CD4-positive, alpha-beta T cell treated with Interferon alpha-2 for 1 hour (primary cell): ENCODE results near the gene MYZAP.
"Not testable (repeated sequence)": the region's sequence is repeated elsewhere in the genome, so short reads cannot be mapped to it uniquely, and the experiment has no call there.

ENCODE experiments used
- DNase-seq, 2 donors: peaks; one replicate each; pipeline ENCODE4 v3.0.0-alpha.2; 2020 to 2022

MYZAP gene

DNA sequence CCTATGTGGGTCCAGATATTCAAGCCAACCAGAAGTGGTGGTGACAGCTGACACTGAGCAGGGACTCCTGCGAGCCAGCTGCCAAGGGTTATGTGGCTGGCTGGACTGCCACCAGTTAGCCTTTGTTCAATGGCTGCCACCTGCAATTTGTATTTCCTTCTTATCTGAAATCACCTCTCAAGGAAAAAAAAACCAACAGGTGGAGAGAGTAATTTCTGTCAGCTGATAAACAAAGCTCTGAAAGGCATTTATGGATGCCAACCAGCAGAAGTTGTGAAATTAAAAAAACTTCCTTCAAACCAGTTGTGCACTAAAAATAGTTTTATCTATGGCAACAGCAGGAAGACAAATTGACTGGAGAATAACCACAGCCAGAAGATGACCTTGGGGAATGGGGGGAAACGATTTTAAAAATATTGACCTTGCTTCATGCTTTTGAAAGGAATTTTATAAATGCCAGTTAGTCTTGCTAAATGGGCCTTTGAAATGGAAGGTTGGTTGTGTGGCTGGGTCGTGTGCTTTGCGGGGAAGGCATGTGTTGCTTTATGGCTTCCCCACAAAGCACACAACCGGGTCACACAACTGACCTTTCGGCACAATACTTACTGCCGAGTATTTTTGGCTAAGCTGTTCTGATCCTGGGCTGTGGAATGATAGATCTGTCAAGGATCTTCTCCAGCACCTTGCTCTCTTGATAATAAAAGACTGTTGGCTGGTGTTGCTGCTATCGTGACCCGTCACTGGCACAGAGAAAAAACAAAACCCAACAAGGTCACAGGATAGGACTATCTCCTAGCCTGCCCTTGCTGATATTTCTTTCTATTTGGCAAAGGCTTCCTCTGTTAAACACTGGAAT is 3.5 kb downstream of the MYZAP start:
- no peak for DNase-seq

DNA sequence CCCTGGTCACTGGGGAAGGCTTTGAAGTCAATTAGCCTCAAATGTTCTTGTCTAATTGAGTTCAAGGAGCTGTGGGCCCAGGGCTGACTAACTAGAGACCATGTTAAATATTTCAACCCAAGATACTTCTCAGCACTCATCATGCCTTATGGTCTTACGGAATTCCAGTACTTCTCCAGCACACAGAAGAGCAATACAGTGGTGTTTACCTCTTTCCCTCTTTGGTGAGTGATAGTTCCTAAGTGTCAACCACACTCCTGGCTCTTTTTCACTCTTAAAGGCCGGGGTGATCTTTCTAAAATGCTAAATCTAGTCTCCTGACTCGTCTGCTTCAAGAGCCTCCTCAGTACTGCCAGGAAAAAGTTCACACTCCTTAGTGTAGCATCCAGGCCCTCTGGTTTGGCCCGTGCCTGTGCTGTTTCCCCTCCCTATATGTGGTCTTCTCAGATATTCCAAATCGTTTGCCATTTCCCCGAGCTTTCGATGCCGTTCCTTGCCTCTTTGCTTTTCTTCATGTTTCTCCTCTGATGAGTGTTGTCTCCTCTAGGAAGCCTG is 4.7 kb downstream of the MYZAP start:
- DNase-seq, result no peak

DNA sequence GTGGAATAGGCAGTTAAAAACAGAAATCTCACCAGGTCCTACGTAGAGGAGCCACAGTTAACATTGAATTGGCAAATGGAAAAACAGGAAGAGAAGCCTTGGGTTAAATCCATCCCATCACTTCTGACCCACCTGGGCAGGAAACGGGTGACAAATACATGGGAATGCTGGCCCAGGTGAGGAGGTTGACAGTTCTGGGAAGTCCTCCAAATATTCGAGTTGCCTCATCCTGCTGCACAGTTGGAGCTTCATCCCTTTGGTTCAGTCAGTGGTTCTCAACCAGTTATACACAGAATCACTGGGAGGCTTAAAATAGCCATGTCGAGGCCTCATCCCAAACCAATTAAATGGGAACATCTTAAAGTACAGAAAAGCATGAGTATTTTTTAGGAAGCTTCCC is 5.3 kb downstream of the MYZAP start:
- DNase-seq, result no peak

DNA sequence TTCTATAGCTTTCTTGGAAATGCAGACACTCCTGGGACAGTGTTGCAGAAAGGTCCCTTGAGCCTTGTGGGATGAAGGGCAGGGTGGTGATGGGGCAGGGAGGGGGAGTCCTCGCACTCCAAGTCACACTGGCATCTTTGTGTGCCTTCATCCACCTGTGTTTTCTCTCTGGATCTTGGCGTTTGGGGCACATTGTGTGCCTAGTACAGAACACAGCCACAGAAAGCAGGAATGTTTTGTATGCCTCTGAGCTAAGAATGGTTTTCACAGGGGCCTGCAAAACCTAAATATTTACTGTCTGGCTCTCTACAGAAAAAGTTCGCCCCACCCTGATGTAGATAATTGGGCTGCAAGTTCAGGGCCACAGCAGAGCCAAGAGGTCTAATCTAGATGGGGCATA is 5.7 kb downstream of the MYZAP start:
- no peak for DNase-seq

DNA sequence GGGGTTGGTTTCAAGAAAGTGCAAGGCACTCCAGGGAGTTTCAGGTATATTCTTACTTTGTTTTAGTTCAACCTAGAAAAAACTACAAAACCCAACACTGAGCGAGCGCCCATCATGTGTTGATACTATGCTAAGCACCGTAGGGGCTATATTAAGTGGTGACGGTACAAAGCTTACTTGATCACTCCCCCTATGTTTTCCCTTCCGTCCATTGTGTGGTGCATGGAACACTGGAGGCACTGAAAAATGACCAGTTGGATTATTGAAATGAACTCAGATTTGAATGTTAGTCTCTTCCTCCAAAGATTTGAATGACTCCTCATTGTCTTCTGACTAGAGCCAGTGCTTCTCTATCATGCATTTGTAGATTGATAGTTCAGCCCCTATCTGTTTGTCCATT is 6.6 kb downstream of the MYZAP start:
- DNase-seq, result no peak

DNA sequence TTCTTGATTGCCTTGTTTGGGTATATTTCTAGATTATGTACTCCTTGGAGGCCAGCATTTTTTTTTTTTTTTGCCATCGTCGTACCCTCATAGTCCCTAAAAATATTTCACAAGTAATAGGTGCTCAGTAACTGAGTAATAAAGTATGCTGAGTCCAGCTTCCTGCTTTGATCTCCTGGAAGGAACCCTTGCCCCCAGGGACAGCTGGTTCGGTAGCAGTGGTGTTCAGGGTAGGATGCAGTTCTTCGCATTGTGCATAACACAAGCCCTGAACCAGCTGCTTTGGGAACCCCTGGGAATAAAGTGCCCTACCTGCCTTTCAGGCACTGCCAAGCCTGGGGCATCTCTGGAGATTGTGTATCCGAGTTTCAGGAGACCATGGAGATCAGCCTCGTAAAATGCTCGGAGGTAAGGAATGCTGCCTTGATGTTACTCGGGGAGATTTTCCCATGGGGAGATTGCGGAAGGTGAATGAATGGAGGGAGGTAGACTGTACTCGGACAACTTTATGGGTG is 7.6 kb downstream of the MYZAP start:
- no peak for DNase-seq

DNA sequence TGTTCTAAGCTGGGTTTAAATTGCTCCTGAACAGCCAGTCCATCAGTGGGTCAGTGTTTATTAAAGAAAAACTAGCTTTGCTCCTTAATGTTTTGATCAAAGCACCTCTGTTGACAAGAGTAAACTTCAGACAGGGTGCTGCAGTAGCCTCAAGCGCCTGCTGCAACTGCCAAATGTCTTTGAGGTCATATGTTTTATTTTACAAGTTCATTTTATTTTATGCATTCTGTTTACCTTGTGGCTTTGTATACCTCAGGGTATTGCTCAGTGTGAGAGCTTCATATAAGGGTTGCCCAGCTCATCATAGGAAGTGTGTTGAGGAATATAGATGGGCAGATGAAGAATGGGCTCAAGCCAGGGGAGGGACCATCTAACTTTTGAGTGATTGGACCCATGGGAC is 8.5 kb downstream of the MYZAP start:
- DNase-seq, result no peak

DNA sequence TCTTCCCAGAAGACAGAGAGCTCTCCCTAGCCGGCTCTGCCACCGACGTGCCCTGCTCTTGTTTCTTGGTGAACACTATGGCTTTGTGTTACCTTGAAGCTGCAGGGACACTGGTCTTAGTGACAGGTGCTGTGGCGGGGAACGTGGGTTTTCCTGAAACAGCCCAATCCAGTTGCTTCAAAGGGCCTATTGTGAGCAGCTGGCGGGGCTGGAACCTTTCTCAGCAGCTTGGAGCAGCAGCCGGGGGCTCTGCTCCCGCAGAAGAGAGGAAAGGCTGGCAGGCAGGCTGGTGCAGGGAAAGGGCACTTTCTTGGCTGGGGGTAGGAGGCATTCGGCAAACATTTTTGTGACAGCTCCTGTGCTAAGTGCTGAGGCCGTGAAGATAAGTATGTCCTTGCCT is 12.8 kb downstream of the MYZAP start:
- DNase-seq, result no peak

DNA sequence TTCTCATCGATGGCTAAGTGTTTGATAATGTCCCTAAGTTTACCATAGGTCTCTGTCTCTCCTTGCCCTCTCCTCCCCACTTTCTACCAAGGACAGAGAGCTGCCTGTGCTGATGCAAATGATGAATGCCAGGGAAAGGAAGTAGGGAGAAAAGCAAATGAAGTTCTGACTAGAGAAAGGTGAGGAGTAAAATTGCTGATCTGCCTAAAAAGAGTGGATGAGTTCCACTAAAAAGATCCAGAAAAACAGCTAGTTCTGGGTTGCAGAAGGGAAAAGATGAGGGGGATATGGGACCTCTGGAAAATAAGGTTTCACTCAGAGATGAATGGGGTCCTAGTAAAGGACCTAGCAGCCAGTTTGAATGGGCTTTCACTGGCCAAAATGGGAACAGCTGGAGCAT is 13.8 kb downstream of the MYZAP start:
- no peak for DNase-seq

DNA sequence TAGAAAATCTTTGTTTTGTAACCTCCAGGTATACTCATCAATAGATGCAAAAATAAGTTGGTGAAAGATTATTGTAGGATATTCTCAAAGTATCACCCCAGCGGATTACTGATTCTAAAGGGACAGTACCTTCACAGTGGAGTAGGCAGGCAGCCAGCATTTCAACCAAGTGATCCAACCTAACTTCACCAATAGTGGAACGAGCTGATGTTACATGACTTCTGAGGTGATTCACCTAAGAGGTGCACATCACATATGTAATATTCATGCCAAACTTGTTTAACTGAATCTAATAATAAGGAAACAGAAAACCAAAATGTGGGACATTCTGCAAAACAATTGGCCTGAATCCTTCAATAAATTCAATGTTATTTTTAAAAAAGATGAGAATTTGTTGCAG is 14.3 kb downstream of the MYZAP start:
- DNase-seq, result no peak

DNA sequence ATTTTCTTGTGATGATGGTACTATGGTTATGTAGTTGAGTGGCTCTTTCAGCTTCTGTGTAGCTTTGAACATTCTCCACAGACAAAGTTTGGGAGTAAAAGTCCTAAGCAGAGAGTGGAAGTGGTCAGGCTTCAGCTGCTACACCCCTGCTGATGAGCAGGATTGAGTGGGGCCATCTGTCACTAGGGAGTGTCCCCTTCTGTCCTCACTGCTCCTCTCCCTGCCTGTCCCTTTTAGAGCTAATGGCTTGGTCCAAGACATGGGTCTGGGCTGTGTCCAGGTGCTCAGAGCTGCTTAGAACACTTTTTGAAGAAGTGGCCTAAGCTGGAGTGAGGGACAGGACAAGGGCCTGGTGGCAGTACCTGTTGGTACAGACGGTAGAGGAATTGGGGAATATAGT is 15.1 kb downstream of the MYZAP start:
- DNase-seq, result no peak

DNA sequence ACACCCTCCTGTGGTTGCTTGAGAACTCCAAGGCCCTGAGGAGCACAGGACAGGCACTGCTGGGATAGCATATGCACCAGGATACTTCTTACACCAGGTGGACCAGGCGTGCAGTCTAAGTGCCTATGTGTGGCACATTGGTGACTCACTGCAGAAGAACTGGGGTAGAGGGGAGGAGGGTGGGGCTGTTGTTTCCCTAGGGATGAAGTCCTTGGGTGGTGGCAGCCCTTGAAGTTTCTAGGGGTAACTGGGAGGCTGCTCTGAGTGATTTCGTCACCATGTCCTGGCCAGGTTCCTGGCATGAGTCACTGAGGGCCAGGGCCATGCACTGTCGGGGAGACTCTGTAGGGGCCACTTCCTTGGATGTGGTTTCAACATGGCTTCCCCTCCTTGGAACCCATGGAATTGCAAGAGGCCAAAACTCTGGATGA is 15.9 kb downstream of the MYZAP start:
- no peak for DNase-seq

DNA sequence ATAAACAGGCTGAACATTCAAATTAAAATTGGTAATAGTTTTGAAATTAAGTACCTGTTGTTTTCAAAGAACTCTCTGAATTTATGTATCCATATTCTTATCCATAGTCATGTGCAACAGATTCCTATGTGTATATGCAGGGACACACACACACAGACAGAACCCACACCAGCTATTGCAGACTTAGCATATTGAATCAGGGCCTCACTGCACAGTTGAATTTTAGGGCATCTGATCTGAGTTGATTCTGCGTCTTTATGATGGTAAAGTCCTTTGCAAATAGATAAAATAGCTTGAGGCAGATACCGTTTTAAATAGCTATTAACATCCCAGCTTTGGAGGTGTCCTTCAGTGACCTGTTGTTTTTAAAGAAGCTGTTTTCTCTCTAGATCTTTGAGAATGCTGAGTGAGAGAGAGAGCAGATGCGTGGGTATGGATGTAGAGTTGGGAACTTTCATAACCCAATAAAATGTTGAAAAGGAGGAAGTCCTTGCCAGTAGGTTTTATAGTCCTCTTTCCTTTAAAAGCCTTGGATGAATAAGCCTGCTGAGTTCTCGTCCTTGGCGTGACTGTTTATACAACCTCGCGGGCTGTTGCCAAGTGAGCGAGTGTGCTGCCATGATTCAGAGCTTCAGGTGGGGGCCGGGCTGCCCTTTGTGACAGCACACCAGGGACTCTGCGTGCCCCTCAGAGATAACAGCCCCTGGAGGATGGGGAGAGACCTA is 18.3 kb downstream of the MYZAP start:
- no peak for DNase-seq

DNA sequence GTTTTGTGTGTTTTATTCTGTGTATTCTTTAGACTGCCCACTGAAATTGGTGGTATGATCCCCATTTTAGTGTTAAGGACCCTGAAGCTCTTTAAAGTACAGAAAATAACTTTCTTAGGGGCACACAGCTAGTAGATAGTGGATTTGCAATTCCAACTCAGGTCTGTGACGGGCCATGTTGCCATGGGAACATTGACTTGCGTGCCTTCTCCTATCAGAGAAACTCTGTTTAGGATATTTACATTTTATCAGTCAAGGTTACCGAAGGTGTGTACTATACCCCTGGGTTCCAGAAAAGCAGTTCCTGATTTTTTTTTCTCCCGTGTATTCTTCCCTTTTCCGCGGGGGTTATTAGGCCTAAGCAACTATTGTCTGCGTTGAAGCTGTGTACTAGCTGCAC is 19.4 kb downstream of the MYZAP start:
- DNase-seq, result no peak

DNA sequence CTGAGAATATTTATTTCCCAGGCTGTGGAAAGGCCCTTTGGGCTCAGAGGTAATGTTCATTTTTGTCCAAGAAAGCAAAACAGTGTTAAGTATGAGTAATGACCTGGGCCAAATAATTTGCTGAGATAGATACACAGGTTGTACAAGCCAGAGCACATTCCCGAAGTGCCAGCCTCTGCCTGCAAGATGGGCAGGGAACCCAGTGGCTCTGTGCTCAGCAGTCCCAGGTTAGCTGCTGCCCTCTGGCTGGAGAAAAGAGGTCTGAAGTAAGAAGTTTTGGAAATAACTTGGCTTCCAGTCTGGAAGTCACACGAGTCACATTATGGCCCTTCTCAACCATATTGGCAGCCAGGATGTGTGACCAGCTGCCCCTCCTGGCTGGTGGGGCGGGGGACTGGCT is 20.2 kb downstream of the MYZAP start:
- peak in 1 of 2 donors; percentile 1 for DNase-seq

DNA sequence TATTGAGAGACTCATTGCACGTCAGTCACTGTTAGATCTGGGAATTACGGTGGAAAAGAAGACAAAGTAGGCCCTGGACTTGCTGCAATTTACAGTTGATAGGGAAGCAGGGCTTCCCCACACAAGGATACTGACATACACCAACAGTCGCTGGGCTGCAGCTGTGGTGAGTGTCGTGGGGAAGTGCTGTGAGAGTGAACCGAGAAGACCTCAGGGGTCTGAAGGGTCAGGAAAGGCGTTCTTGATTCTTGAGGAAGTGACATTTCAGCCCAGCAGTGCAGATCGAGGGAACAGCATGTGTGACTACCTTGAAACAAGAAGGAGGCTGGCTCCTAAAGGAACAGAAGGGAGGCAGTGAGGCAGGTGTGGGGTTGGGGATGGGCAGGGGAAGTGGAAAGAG is 22.5 kb downstream of the MYZAP start:
- DNase-seq, result no peak

DNA sequence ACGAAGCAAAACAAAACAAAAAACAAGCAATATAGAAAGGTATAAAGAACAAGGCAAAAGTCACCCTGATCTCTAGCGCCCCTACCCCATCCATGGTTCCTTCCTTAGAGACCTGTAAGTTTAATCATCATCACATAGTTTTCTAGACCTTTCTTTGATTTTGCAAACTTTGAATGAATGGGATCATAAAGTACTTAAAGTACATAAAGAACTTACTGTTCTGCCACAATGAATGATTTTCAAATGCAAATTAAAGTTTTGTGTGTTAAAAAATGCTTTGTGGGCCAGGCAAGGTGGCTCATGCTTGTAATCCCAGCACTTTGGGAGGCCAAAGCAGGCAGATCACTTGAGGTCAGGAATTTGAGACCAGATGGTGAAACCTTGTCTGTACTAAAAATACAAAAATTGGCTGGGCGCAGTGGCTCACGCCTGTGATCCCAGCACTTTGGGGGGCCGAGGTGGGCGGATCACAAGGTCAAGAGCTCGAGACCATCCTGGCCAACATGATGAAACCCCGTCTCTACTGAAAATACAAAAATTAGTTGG is 24.3 kb downstream of the MYZAP start:
- not testable (repeated sequence) for DNase-seq

DNA sequence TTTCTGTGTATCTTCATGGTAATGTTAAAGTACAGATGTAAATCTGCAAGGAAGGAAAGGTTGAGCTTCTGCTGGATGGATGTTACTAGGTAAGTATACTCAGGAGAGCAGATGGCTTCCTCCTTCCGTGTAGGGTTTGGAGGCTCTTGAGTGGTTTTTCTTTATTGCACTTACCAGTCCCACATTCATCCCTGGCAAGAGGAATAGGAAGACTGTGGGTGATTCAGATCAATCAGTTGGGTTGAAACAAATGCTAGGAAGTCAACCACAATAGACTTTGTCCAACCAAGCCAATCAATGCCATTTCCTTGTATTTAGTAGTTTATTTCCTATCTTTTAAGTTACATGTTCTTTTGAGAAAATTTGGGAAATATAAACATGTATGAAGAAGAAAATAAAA is 26.6 kb downstream of the MYZAP start:
- no peak for DNase-seq

DNA sequence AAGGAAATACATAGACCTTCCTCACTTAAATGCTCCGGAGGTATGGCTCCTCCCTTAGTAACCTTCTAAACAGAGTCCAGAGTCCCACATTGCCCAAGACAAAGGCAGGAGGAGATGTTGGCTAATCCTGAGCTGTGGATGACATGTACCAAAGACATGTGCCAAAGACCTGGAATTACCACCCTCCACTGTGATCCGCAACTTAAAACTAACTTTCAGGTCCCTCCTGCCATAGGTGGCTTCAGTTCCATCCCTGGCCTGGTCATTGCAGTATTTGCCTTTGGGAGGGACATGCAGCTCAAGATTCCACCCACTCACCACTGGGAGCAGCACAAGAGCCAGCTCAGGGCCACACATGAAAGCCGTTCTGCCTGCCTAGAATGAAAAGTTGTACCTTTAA is 28.0 kb downstream of the MYZAP start:
- DNase-seq, result no peak

DNA sequence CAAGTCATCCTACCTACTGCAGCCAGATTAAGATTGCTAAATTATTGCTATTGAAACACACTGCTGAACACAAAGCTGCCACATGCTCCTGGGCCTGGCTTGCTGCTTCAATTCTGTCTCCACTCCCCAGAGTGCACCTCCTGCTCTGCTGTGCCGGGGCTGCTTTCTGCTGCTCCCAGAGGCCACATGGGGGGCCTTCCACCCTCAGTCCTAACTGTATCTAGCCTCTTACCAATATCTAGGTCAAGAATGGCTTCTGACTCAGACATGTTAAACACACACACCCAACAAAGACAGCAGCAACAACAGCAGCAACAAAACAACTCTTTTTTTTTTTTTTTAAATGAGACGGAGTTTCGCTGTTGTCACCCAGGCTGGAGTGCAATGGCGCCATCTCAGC is 33.0 kb downstream of the MYZAP start:
- no peak for DNase-seq

DNA sequence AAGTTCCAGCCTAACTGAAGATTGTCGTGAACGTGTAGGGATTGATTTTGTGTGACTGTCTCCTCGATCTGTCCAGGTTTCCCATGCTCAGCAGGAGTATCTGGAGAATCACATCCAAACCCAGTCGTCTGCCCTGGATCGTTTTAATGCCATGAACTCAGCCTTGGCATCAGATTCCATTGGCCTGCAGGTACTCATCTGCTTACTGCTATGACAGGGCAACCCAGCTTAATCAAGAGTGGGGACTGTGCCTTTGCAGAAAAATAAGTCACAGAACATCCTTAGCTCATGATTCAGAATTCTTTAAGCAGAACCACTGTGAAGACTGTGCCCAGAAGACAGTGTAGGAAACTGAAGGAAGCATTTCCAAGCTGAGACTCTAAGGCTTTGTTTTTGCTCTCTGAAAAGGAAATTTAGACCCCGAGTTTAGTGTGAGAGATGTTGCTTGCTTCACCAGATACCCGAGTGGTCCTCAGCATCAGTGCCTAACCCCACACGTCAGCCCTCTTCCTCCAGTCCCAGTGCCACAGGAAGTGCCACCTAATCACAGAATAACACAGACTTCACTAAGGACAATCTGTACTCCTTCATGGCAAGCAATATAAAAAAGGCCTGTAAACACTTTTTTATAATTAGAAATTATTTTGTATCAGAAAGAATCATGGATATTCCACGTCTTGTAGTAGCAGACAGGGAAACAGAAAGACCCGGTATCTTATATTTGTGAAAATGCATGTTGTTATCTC is 34.2 kb downstream of the MYZAP start:
- no peak for DNase-seq

DNA sequence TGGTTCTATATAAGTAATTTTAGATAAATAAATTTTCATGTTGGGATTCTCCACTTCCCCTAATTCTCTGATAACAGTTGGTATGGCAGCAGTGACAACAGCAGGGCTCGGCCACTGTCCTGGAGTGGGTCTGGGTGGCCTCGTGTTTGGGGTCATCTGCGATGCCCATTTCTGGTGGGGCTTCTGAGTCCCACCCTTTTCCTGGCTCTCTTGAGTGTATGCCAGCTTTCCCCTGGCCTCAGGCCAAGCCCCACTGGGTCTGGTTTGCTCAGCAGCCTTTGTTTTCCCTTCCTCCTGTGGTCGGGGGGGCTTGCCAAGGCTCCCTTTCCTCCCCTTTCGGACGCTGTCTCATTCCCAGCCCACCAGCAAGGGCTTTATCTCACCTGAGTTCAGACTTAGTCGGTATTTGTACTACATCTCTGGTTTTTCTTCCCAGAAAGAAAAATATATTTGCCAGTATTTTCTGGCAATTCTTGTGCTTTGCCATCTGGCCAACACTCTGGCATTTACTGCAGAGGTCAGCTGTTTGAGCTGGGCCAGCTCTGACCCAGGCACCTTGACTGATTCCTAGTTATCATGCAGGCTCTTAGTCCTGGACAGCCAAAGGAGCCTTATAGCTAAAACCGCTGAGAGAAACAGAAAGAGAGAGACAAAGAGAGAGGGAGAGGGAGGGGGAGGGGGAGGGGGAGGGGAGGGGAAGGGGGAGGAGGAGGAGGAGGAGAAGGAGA is 35.2 kb downstream of the MYZAP start:
- DNase-seq, result no peak
